IMR-90 (cell line): ENCODE results near the gene PRADC1. TPM values are rescaled to one million over a fixed set of nuclear protein-coding genes. Genes with fewer than 3 reads are reported as not detected.

Experiments used
- ATAC-seq: fragments of 200-7000 bp; cut with Tn5 transposase; 2 replicates; pipeline ENCODE4 v1.9.1; 2020; ENCODE audit warnings: low read depth, mild to moderate bottlenecking, moderate library complexity
- Bru-seq: library from RNA; stranded (reverse); fragments of 400-500 nt; gene quantifications from one replicate; lab custom pipeline; 2021; lab: Mats Ljungman, UMichigan
- BruChase-seq, 2 experiments: library from RNA; stranded (reverse); fragments of 400-500 nt; gene quantifications; one replicate each; lab custom pipeline; 2021; lab: Mats Ljungman, UMichigan
- BruUV-seq: library from RNA; stranded (reverse); fragments of 400-500 nt; replicated peaks from 2 replicates; lab custom pipeline; 2021; lab: Mats Ljungman, UMichigan
- CTCF ChIA-PET: fragments of 300-600 bp; formaldehyde crosslinking; extraction: SDS; loops from one replicate; lab custom pipeline; 2021; ENCODE audit warnings: antibody characterized with exemption; lab: Yijun Ruan, JAX
- POLR2A ChIA-PET: fragments of 300-600 bp; sonication (Branson Sonifier 250); formaldehyde crosslinking; loops from one replicate; lab custom pipeline; 2022; ENCODE audit warnings: antibody characterized with exemption; ENCODE audit not compliant: unreplicated experiment; lab: Charles Lee
- DNase-seq: peaks from one replicate; pipeline ENCODE4 v3.0.0; 2013
- H2AFZ ChIP-seq: replicated peaks from 2 replicates; pipeline ENCODE3; 2013; ENCODE audit warnings: low read length, mild to moderate bottlenecking; ENCODE audit not compliant: poor library complexity
- H2AK5ac ChIP-seq: 2 replicates; pipeline ENCODE4 v1.6.1; 2013; ENCODE audit warnings: low read depth, low read length, inconsistent platforms
- H2AK9ac ChIP-seq: replicated peaks from 2 replicates; pipeline ENCODE3; 2013; ENCODE audit warnings: mild to moderate bottlenecking, low read depth, low read length, moderate library complexity; ENCODE audit not compliant: poor library complexity
- H2BK120ac ChIP-seq: 2 replicates; pipeline ENCODE4 v1.6.1; 2013; ENCODE audit warnings: low read depth, low read length, inconsistent platforms
- H2BK15ac ChIP-seq: 3 replicates; pipeline ENCODE4 v1.6.1; 2013; ENCODE audit warnings: low read depth, low read length, inconsistent platforms
- H2BK20ac ChIP-seq: 2 replicates; pipeline ENCODE4 v1.6.1; 2013; ENCODE audit warnings: low read depth, mild to moderate bottlenecking, inconsistent platforms, low read length, moderate library complexity
- H2BK5ac ChIP-seq: 2 replicates; pipeline ENCODE4 v1.6.1; 2013; ENCODE audit warnings: mild to moderate bottlenecking, low read depth, low read length, inconsistent platforms; ENCODE audit not compliant: poor library complexity, severe bottlenecking
- H3K14ac ChIP-seq: replicated peaks from 2 replicates; pipeline ENCODE4 v1.6.1; 2013; ENCODE audit warnings: low read depth, low read length, inconsistent platforms
- H3K18ac ChIP-seq: 2 replicates; pipeline ENCODE4 v1.6.1; 2013; ENCODE audit warnings: low read depth, low read length, control low read depth
- H3K23ac ChIP-seq: 2 replicates; pipeline ENCODE4 v1.6.1; 2013; ENCODE audit warnings: low read depth, low read length, inconsistent platforms
- H3K27ac ChIP-seq: 2 replicates; pipeline ENCODE4 v1.5.1; 2013; ENCODE audit warnings: mild to moderate bottlenecking, control low read depth, low read length; ENCODE audit not compliant: insufficient read depth
- H3K27me3 ChIP-seq: 2 replicates; pipeline ENCODE4 v1.6.1; 2013; ENCODE audit warnings: low read length; ENCODE audit not compliant: control insufficient read depth, insufficient read depth
- H3K36me3 ChIP-seq: 2 replicates; pipeline ENCODE4 v1.6.1; 2013; ENCODE audit warnings: low read length, mixed read lengths; ENCODE audit not compliant: control insufficient read depth, insufficient read depth
- H3K4ac ChIP-seq: 2 replicates; pipeline ENCODE4 v1.6.1; 2013; ENCODE audit warnings: low read depth, low read length, inconsistent platforms
- H3K4me1 ChIP-seq: 2 replicates; pipeline ENCODE4 v1.6.1; 2013; ENCODE audit warnings: low read length, mixed read lengths; ENCODE audit not compliant: control insufficient read depth, insufficient read depth
- H3K4me2 ChIP-seq: 2 replicates; pipeline ENCODE4 v1.6.1; 2013; ENCODE audit warnings: low read depth, mild to moderate bottlenecking, control low read depth, low read length, moderate library complexity
- H3K4me3 ChIP-seq: 2 replicates; pipeline ENCODE4 v1.5.1; 2013; ENCODE audit warnings: low read depth, mild to moderate bottlenecking, control low read depth, low read length, moderate library complexity; ENCODE audit not compliant: insufficient read depth
- H3K56ac ChIP-seq: 2 replicates; pipeline ENCODE4 v1.6.1; 2013; ENCODE audit warnings: low read length, inconsistent platforms; ENCODE audit not compliant: insufficient read depth; ENCODE audit errors: extremely low read depth
- H3K79me1 ChIP-seq, 2 experiments: 2 replicates each; pipeline ENCODE4 v1.6.1; 2013; ENCODE audit warnings: low read length in 2 of 2, inconsistent platforms in 1 of 2, low read depth in 1 of 2
- H3K9ac ChIP-seq: 2 replicates; pipeline ENCODE4 v1.6.1; 2013; ENCODE audit warnings: low read depth, low read length, control low read depth
- H3K9me1 ChIP-seq: 2 replicates; pipeline ENCODE4 v1.6.1; 2013; ENCODE audit warnings: low read length, inconsistent platforms; ENCODE audit not compliant: insufficient read depth
- H3K9me3 ChIP-seq: 2 replicates; pipeline ENCODE4 v1.6.1; 2013; ENCODE audit warnings: low read length; ENCODE audit not compliant: control insufficient read depth, insufficient read depth
- H4K20me1 ChIP-seq: 2 replicates; pipeline ENCODE4 v1.6.1; 2013; ENCODE audit warnings: low read length, inconsistent platforms; ENCODE audit not compliant: insufficient read depth
- H4K5ac ChIP-seq: 2 replicates; pipeline ENCODE4 v1.6.1; 2013; ENCODE audit warnings: mild to moderate bottlenecking, low read depth, low read length, control low read depth
- H4K8ac ChIP-seq, 2 experiments: 2 replicates each; pipeline ENCODE4 v1.6.1; 2013; ENCODE audit warnings: low read depth in 2 of 2, low read length in 2 of 2, control low read depth in 1 of 2, inconsistent platforms in 1 of 2
- H4K91ac ChIP-seq: 2 replicates; pipeline ENCODE4 v1.6.1; 2013; ENCODE audit warnings: low read depth, low read length, inconsistent platforms; ENCODE audit not compliant: insufficient read depth
- BHLHE40 ChIP-seq: fragments of 150-350 bp; IDR thresholded peaks from 2 replicates; pipeline ENCODE4 v1.6.1; 2016; ENCODE audit warnings: mild to moderate bottlenecking, low read depth, low read length
- CHD1 ChIP-seq: IDR thresholded peaks from 2 replicates; pipeline ENCODE4 v1.6.1; 2012; ENCODE audit warnings: low read depth, low read length, improper control_type of control experiment
- CTCF ChIP-seq: conservative IDR thresholded peaks from 2 replicates; pipeline ENCODE4 v1.5.1; 2012; ENCODE audit warnings: mild to moderate bottlenecking, low read depth, low read length, improper control_type of control experiment
- FOS ChIP-seq: fragments of 150-350 bp; IDR thresholded peaks from 2 replicates; pipeline ENCODE4 v1.6.1; 2016; ENCODE audit warnings: low read depth, low read length
- MAFK ChIP-seq: IDR thresholded peaks from 2 replicates; pipeline ENCODE4 v1.6.1; 2012; ENCODE audit warnings: low read depth, low read length, improper control_type of control experiment
- MXI1 ChIP-seq: IDR thresholded peaks from 2 replicates; pipeline ENCODE4 v1.6.1; 2012; ENCODE audit warnings: low read depth, mild to moderate bottlenecking, low read length, moderate library complexity, borderline replicate concordance
- POLR2A ChIP-seq: IDR thresholded peaks from 2 replicates; pipeline ENCODE4 v1.6.1; 2012; ENCODE audit warnings: mild to moderate bottlenecking, low read depth, low read length
- RAD21 ChIP-seq: IDR thresholded peaks from 2 replicates; pipeline ENCODE4 v1.6.1; 2012; ENCODE audit warnings: low read length, improper control_type of control experiment
- RFX5 ChIP-seq: IDR thresholded peaks from 2 replicates; pipeline ENCODE4 v1.8.0; 2012; ENCODE audit warnings: low read depth, mild to moderate bottlenecking, low read length, moderate library complexity
- SMC3 ChIP-seq: fragments of 150-350 bp; IDR thresholded peaks from 2 replicates; pipeline ENCODE4 v1.6.1; 2016; ENCODE audit warnings: low read depth, mild to moderate bottlenecking, antibody characterized with exemption, low read length, moderate library complexity
- USF2 ChIP-seq: fragments of 150-350 bp; IDR thresholded peaks from 2 replicates; pipeline ENCODE4 v1.6.1; 2017; ENCODE audit warnings: mild to moderate bottlenecking, antibody characterized with exemption, low read length, low read depth
- WGBS, 2 experiments: methylation state at CpG; one replicate each; pipeline versions ENCODE4 v1.1.5 to v1.1.7; 2013; ENCODE audit warnings: missing lambda C conversion rate in 2 of 2; ENCODE audit not compliant: insufficient read length in 1 of 2; ENCODE audit errors: extremely low coverage in 2 of 2; 5-methylcytosine and 5-hydroxymethylcytosine counted together
- dilution Hi-C: fragments of 300-500 bp; cut with HindIII; formaldehyde crosslinking; loops from one replicate; pipeline ENCODE4 v1.14.3; 2018; ENCODE audit warnings: low sequenced_read_pairs; ENCODE audit not compliant: unreplicated experiment
- in situ Hi-C: fragments of 300-500 bp; cut with MboI; formaldehyde crosslinking; loops from 3 replicates; pipeline ENCODE4 v1.14.3; 2019; ENCODE audit warnings: low sequenced_read_pairs, inconsistent platforms, mixed read lengths
- intact Hi-C: fragments of 100-400 bp; cut with micrococcal nuclease; formaldehyde crosslinking; loops from 2 replicates; pipeline ENCODE4 v1.10.0; 2022
- long read RNA-seq: library from polyadenylated mRNA; unstranded; transcript quantifications from one replicate; pipeline ENCODE4 v2.0.0, GENCODE V29; 2021; ENCODE audit not compliant: unreplicated experiment
- polyA plus RNA-seq, 3 experiments: library from polyadenylated mRNA; depleted of rRNA; stranded (reverse); fragments of >200 nt; gene quantifications; 2 replicates each; pipeline ENCODE4 v1.2.3, GENCODE V29; 2012; ENCODE audit warnings: low replicate concordance in 1 of 3
- total RNA-seq: library from RNA; depleted of rRNA; stranded (reverse); fragments of >200 nt; gene quantifications from 2 replicates; pipeline ENCODE4 v1.2.3, GENCODE V29; 2012; rRNA removed

Gene PRADC1
- total RNA-seq (13.1 and 14.4 TPM in 2 replicates), polyA plus RNA-seq (2012; rRNA removed) (18.4 and 23.1 TPM in 2 replicates), Bru-seq, nascent RNA (percentile 39 among the genes with signal in this experiment), BruChase-seq, experiment 1, labeled RNA remaining after a 6-hour chase (percentile 41 among the genes with signal in this experiment), BruChase-seq, experiment 2, labeled RNA remaining after a 2-hour chase (percentile 34 among the genes with signal in this experiment)
- 18.4 and 22.8 TPM in 2 replicates for polyA plus RNA-seq (2012; cell fraction: cytosol; rRNA removed)
- polyA plus RNA-seq (2012; cell fraction: nucleus; rRNA removed; ENCODE audit: low replicate concordance) = 5.8 and 9.0 TPM in 2 replicates
- long read RNA-seq, transcript PRADC1-201 (5 exons, 1,083 nt) = major isoform, 19 of 26 reads
- long read RNA-seq, partial matches to known transcripts = 6 of 26 reads
- long read RNA-seq, other reads (novel, unspliced or antisense) = 1 of 26 reads

- intact Hi-C loops = loop anchor here (5.0 kb wide), 1 partner anchor 504 kb away; the partner anchor contains the start of gene TPRKB
- peak within 1 kb of the TSS; percentile 81; the same call in 1 of the 2 replicates for H3K56ac ChIP-seq
- in situ Hi-C loops = no loop called here
Observed at GRCh38 chr2:73233154-73233931, at the start of gene PRADC1. Gene PRADC1, minus strand, starts transcription at chr2:73233239. Its CDS starts 79 bp downstream, at chr2:73233160.

More at GRCh38 chr2:73233154-73233931, at the start of gene PRADC1:
- Histone ChIP-seq H3K4me2 (peak within 1 kb of the TSS; percentile 95), H3K4me1 (peaks cover 5% of the 10 kb centered on the region; the same call in 1 of the 2 replicates), H2AK9ac (peak within 1 kb of the TSS; percentile 96), H3K14ac (peak within 1 kb of the TSS; percentile 49), H3K9me1 (peaks cover 9% of the 10 kb centered on the region), H3K4me3 (peak within 1 kb of the TSS; percentile 83), H3K9me3 (no peaks in the 10 kb centered on the region), H3K23ac (peak within 1 kb of the TSS; percentile 91), H2BK15ac (no peak within 1 kb of the TSS; the same call in 2 of the 3 replicates), H4K5ac (peak within 1 kb of the TSS; percentile 86), H4K91ac (peak within 1 kb of the TSS; percentile 72), H3K36me3 (no peaks in the 10 kb centered on the region; the same call in 1 of the 2 replicates), H3K79me1 (peaks cover 5 to 43% of the 10 kb centered on the region in 2 experiments), H2BK20ac (no peak within 1 kb of the TSS), H3K18ac (peak within 1 kb of the TSS; percentile 10), H3K27me3 (no peaks in the 10 kb centered on the region), H4K20me1 (peaks cover 42% of the 10 kb centered on the region), H2AFZ (peak within 1 kb of the TSS; percentile 99), H3K27ac (peak within 1 kb of the TSS; percentile 71), H2BK5ac (peak within 1 kb of the TSS; percentile 76), H2BK120ac (peak within 1 kb of the TSS; percentile 50; the same call in 1 of the 2 replicates), H4K8ac (peak within 1 kb of the TSS; percentile 87 to 98), H3K4ac (peak within 1 kb of the TSS; percentile 86), H2AK5ac (peak within 1 kb of the TSS; percentile 92), H3K9ac (peak within 1 kb of the TSS; percentile 85)
- WGBS, 2 experiments = 0% methylated on average over 16 of the region's 67 CpGs; no CpG with 5 or more reads in 1 of the 2 experiments
- CTCF ChIA-PET = no interaction called here
- TF ChIP-seq POLR2A (peak; percentile 46; the same call in 1 of the 2 replicates), RAD21 (no peak), CTCF (no peak), SMC3 (no peak), MXI1 (peak; percentile 95; the same call in 1 of the 2 replicates), MAFK (no peak), RFX5 (no peak), FOS (peak; percentile 84; the same call in 1 of the 2 replicates), BHLHE40 (no peak), USF2 (peak; percentile 15; the same call in 1 of the 2 replicates), CHD1 (no peak)
- ATAC-seq = peak; percentile 93
- peak; percentile 100 for DNase-seq
- dilution Hi-C loops = no loop called here
- no TSS peak for BruUV-seq
- POLR2A ChIA-PET = interaction anchor here (0.6 kb wide), 1 partner anchor 35 kb away, joined by 4 read pairs; no protein-coding TSS in a partner anchor
